ENCODE measurements around the gene GALNT17.

GALNT17 gene

DNA sequence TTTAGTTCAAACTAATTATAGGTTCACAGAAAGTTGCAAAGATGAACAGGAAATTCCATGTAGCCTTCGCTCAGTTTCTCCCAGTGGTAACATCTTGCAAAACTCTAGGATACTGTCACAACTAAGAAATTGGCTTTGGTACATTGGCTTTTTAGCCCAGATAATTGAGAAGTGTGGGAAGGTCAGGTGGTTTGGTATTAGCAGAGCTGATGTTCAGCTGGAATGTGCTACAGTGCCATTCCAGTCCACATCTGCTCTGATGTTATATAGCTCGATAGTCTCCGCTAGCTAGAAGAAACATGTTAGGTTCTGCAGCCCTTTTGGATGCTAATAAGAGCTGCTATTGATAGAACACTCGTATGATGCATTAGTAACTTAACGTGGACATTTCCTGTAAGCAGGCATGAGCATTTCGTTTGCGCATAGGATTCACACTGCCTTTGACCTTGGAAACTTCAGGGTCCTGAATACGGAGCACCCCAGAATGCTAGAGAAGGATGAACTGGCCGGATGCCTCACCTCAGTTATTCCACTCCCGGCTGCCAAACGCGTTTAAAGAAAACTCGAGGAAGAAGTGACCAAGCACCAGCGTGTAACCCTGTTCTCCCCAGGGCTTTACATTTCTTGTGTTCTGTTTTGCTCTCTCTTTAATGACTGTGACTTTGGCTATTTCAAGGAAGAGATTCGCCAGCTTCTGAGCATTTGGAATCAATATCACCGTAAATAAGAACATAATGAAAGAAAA lies 271.4 kb downstream of the GALNT17 start:
- DNase-seq: no peak

DNA sequence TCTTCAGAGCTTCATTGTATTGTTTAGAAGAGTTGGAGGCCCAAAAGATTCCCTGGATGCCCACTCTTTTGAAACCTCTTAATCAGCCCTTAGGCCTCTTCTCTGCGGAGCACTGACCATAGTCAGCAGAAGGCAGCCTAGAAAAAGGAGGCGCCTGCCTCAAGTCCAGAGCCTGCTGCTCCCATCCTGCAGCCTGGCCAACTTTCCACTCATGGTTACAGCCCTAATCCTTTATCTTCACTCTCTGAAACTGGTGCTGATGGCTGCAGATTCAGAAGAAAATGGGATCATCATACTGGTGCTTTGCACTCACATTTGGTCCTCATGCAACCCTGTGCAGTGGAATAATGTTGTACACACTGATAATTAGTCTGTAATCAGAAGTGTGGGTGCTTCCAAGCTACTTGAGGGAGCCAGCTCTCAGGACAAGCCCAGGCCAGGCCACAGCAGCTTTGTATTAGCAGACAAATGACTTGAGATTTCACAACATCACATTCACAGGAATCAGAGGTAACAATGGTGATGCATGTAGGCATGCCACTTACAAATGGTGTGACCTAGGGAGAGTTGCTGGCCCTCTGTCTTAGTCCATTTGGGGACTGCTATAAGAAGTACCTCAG lies 272.9 kb downstream of the GALNT17 start:
- DNase-seq: no peak

- DNase-seq: no peak
Measured at GRCh38 chr7:71408271-71408670, 276.3 kb downstream of the GALNT17 start.

DNA sequence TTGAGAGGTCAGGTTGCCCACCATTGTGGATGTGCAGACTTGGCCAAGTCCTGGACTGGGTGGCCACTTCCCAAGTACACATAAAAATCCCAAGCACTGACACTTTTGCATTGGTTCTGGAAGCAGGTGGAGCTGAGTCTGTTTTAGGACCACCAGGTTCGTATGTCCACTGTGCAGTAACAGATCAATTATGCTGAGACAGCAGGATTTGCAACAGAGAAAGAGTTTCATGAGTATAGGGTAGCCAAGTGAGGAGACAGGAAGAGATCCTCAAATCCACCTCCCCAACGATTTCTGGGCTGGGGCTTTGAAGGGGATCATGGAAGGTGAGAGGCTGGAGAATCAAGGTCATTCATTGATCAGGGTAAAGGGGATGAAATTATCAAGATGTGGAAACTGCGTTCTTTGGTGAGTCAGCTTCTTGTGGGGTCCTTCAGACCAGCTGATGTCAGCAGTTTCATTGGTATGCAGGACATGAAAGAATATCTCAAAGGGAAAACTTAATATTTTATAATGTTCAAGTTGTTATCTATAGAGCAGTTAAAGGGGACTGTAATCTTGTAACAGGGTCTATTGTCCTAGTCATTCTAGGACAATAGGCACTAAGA lies 277.7 kb downstream of the GALNT17 start:
- no peak for DNase-seq

- no peak for DNase-seq
Measured at GRCh38 chr7:71411475-71411874, 279.5 kb downstream of the GALNT17 start.

DNA sequence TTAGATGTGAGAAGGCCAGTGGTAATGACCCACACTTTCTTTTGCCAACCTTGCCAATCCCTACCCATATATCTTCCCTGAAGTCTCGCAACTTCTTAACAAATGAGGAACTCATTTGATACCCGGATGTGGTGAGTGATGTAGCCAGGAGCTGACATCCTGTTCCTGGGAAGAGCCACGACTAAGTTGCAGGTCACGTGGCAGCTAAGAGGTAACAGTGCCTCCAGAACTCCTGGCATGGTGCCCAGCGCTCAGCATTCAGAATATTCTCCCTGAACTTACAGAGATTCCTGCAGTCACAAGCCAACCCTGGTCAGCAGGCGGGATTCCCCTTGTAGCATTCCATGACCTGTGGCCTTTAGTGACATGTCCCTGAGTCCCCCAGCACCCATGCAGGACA lies 282.5 kb downstream of the GALNT17 start:
- DNase-seq: peak; percentile 6

- no peak for DNase-seq
Measured at GRCh38 chr7:71419546-71420337, 287.8 kb downstream of the GALNT17 start.

GRCh38 chr7:71422104-71422503 lies 290.2 kb downstream of the GALNT17 start:
- DNase-seq: no peak

DNA sequence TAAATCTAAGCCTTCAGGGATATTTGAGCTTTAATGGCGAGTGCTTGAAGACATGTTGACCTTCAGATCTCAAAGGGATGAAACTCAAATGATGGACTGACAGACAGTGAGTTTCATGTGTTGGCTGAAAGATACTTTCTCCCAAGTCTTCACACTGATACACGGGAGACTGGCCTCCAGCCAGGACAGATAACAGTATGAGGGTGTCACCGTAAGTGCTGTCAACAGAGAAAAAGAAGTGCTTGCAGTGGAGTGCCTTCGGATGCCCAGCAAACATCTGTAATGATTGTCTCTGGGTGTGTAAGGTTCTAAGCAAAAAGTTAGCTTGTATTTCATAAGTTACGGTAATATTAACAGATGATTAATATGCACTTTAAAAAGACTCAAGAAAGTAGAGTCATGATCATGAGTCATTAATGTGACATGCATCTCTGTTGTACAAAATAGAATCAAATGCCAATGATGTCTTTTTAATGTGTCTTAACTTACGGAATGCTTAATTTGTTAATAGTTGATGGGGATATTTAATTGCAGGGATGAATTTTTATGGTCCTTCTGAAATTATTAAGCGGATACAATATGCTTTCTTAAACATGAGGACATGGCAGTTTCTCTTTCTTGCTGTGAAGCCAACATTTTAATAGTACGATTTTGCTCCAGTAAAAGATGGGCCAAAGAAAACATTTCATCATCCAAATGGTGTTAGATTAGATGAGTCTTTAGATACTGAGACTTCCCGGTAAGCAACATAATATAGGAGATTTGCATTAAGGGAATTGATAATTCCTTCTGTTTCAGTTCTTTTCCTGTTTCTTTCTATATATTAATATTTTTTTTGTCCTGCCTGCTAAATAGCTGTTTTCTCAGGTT lies 292.5 kb downstream of the GALNT17 start:
- DNase-seq: no peak

GRCh38 chr7:71429083-71429482 lies 297.1 kb downstream of the GALNT17 start:
- no peak for DNase-seq

GRCh38 chr7:71430246-71430645 lies 298.3 kb downstream of the GALNT17 start:
- no peak for DNase-seq

DNA sequence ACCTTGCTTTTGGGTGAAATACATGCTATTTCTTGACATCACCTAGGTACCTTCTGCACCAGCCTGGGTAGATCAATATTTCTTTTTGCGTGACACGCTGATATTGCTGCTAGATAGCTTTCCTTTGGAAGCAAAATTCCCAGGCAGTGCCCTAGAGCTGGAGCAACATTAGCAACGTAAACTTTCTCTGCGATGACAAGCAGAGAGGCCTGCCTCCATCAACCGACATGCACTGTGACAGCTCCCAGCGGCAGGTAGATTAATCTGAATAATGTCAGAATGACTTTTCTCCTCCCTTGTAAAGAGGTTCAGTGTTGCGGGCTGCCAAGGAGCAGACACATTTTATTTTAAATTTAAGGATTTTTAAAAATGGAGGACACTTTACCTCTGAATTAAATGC lies 307.4 kb downstream of the GALNT17 start:
- DNase-seq: no peak

- DNase-seq: no peak
Measured at GRCh38 chr7:71442492-71443190, 310.7 kb downstream of the GALNT17 start.

GRCh38 chr7:71443191-71443530 lies 311.2 kb downstream of the GALNT17 start:
- no peak for DNase-seq

- DNase-seq: no peak
Measured at GRCh38 chr7:71444130-71444529, 312.2 kb downstream of the GALNT17 start.

DNA sequence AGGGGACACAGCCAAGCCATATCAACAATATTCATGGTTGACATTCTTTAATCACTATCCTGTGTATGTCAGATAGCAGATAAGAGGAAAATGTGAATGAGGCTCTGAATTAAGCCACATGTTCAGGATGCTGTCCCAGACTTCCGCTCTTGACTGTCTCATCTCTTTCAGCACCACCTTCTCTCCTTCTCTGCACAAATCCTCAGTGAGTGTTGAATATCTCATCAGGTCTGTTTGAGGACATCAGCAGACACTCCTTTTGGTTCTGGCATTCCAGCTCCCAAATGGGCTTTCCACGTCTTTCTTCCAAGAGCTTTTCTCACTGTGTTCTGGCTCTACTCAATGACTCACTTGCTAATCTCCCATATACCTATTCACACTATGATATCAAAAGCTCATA lies 321.7 kb downstream of the GALNT17 start:
- no peak for DNase-seq

GRCh38 chr7:71454981-71455380 lies 323.0 kb downstream of the GALNT17 start:
- no peak for DNase-seq

DNA sequence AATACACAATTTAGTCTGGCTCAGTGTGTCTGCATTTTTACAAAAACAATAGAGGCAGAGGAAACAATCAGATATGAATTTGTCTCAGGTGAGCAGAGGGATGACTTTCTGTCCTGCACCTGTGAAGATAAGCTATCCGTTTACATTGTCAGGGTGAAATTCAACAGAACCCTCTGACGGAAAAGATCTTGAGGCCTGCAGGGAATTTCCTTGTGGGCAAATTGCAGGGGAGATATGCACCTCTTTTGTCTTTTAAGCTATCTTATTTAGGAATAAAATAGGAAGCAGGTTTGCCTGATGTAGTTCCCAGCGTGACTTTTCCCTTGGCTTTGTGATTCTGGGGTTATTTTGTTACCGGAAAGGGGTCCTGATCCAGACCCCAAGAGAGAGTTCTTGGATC lies 325.1 kb downstream of the GALNT17 start:
- DNase-seq: no peak

- no peak for DNase-seq
Measured at GRCh38 chr7:71457846-71458590, 326.1 kb downstream of the GALNT17 start.

- no peak for DNase-seq
Measured at GRCh38 chr7:71459132-71459531, 327.2 kb downstream of the GALNT17 start.

GRCh38 chr7:71461572-71461971 lies 329.6 kb downstream of the GALNT17 start:
- DNase-seq: no peak

Data from OCI-M1 (cell line).